ENCODE results near the gene OPCML. TPM values are rescaled to one million over a fixed set of nuclear protein-coding genes. Genes with fewer than 3 reads are reported as not detected.

Gene OPCML
- polyA plus RNA-seq, 1 donor from 2014 or later, result 11.6 TPM

DNA sequence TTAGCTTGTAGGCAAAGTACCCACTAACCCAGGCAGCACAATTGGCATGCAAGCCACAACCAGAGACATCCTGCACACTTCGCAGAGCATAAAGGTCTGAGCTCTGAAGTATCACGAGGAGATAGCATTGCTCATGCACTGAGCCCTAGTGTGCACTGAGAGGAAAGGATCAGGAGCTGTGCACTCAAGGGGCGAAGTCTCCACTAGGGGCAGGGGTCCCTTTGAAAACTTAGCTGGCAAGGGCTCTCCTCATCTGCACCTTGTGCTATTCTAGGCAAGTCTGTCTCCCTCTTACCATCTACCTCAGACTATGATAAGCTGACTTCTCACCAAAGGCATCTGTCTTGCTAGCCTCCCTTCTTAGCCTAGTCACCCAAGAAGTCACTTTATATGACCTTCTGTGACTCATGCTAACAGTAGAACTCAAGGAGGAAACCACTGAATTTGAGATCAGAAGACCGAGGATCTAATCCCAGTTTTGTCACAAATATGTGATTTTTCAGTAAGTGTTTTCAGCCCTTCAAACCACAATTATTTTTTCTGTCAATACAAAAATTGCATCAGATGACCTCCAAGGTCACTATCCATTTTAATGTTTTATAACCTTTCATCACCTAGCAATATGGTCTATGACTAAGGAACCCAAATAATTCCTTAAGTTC lies 1083.8 kb downstream of the OPCML start:
- no peaks in the 10 kb centered on the region for H3K9me3 ChIP-seq (ENCODE audit: low read length)
- no peak overlapping the region for H3K27ac ChIP-seq (ENCODE audit: low read length)
- H3K36me3 ChIP-seq (ENCODE audit: insufficient read depth, low read length), result no peaks in the 10 kb centered on the region
- H3K4me3 ChIP-seq (ENCODE audit: low read length), result no peak overlapping the region
- H3K9ac ChIP-seq (ENCODE audit: low read length), result no peak overlapping the region
- H2AFZ ChIP-seq (ENCODE audit: low read depth, low read length), result no peak overlapping the region
- no peaks in the 10 kb centered on the region for H3K9me2 ChIP-seq (ENCODE audit: insufficient read depth, low read length)
- H3K4me2 ChIP-seq (ENCODE audit: low read length), result no peak overlapping the region
- H4K20me1 ChIP-seq (ENCODE audit: insufficient read depth), result no peaks in the 10 kb centered on the region
- H3F3A ChIP-seq (ENCODE audit: insufficient read depth, low read length, poor library complexity, severe bottlenecking), result no peaks in the 10 kb centered on the region
- H3K79me2 ChIP-seq (replicated peaks; ENCODE audit: insufficient read depth, low read length), result no peaks in the 10 kb centered on the region
- no peaks in the 10 kb centered on the region for H3K27me3 ChIP-seq (ENCODE audit: insufficient read depth, low read depth, low read length)
- TF ChIP-seq RAD21 (conservative IDR thresholded peaks at IDR 0.05) (no peak), EP300 (conservative IDR thresholded peaks at IDR 0.05; ENCODE audit: poor library complexity, severe bottlenecking) (no peak), TAF1 (IDR thresholded peaks at IDR 0.05; ENCODE audit: low read depth) (no peak), SMC3 (conservative IDR thresholded peaks at IDR 0.05; ENCODE audit: poor library complexity) (no peak), POLR2AphosphoS5 (IDR thresholded peaks at IDR 0.05) (no peak), REST (IDR thresholded peaks at IDR 0.05; ENCODE audit: borderline replicate concordance) (no peak), EZH2 (IDR thresholded peaks at IDR 0.05; ENCODE audit: borderline replicate concordance, insufficient read depth, low read length, poor library complexity, severe bottlenecking) (no peak), MXI1 (conservative IDR thresholded peaks at IDR 0.05; ENCODE audit: poor library complexity, severe bottlenecking) (no peak)
- TF ChIP-seq, protein P1, sequence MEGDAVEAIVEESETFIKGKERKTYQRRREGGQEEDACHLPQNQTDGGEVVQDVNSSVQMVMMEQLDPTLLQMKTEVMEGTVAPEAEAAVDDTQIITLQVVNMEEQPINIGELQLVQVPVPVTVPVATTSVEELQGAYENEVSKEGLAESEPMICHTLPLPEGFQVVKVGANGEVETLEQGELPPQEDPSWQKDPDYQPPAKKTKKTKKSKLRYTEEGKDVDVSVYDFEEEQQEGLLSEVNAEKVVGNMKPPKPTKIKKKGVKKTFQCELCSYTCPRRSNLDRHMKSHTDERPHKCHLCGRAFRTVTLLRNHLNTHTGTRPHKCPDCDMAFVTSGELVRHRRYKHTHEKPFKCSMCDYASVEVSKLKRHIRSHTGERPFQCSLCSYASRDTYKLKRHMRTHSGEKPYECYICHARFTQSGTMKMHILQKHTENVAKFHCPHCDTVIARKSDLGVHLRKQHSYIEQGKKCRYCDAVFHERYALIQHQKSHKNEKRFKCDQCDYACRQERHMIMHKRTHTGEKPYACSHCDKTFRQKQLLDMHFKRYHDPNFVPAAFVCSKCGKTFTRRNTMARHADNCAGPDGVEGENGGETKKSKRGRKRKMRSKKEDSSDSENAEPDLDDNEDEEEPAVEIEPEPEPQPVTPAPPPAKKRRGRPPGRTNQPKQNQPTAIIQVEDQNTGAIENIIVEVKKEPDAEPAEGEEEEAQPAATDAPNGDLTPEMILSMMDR (IDR thresholded peaks at IDR 0.05; ENCODE audit: poor library complexity, severe bottlenecking), result no peak

DNA sequence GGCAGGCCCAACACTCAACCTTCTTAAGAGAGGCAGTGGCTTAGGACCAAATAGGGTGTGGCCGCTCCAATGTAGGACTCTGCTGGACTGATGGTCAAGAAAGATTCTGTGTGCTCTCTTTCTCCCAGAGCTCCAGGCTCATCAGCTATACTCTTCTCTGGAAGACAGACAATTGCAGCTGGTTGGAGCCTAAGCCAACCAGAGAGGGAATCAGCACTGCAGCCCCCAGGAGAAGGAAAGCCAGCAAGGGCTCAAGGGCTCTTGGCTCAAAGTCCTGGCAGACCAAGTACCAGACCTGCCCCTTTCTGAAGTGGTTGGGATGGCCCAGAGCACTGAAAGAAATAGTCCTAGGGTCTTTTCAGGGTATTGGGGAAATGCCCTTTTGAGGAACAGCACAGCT lies 1084.5 kb downstream of the OPCML start:
- no peaks in the 10 kb centered on the region for H3K36me3 ChIP-seq (ENCODE audit: insufficient read depth, low read length)
- no peak overlapping the region for H3K4me2 ChIP-seq (ENCODE audit: low read length)
- no peaks in the 10 kb centered on the region for H3K79me2 ChIP-seq (replicated peaks; ENCODE audit: insufficient read depth, low read length)
- no peaks in the 10 kb centered on the region for H3F3A ChIP-seq (ENCODE audit: insufficient read depth, low read length, poor library complexity, severe bottlenecking)
- H4K20me1 ChIP-seq (ENCODE audit: insufficient read depth), result no peaks in the 10 kb centered on the region
- no peak overlapping the region for H3K4me3 ChIP-seq (ENCODE audit: low read length)
- no peak overlapping the region for H3K27ac ChIP-seq (ENCODE audit: low read length)
- no peaks in the 10 kb centered on the region for H3K27me3 ChIP-seq (ENCODE audit: insufficient read depth, low read depth, low read length)
- no peak overlapping the region for H2AFZ ChIP-seq (ENCODE audit: low read depth, low read length)
- no peaks in the 10 kb centered on the region for H3K9me2 ChIP-seq (ENCODE audit: insufficient read depth, low read length)
- no peak for TF ChIP-seq TAF1 (IDR thresholded peaks at IDR 0.05; ENCODE audit: low read depth)
- no peak for TF ChIP-seq REST (IDR thresholded peaks at IDR 0.05; ENCODE audit: borderline replicate concordance)
- TF ChIP-seq RAD21 (conservative IDR thresholded peaks at IDR 0.05), result no peak
- TF ChIP-seq EZH2 (IDR thresholded peaks at IDR 0.05; ENCODE audit: borderline replicate concordance, insufficient read depth, low read length, poor library complexity, severe bottlenecking), result no peak
- no peak for TF ChIP-seq POLR2AphosphoS5 (IDR thresholded peaks at IDR 0.05)
- TF ChIP-seq MXI1 (conservative IDR thresholded peaks at IDR 0.05; ENCODE audit: poor library complexity, severe bottlenecking), result no peak
- no peak for TF ChIP-seq SMC3 (conservative IDR thresholded peaks at IDR 0.05; ENCODE audit: poor library complexity)
- TF ChIP-seq, protein P1 (IDR thresholded peaks at IDR 0.05; ENCODE audit: poor library complexity, severe bottlenecking), result no peak
- TF ChIP-seq EP300 (conservative IDR thresholded peaks at IDR 0.05; ENCODE audit: poor library complexity, severe bottlenecking), result no peak
- no peaks in the 10 kb centered on the region for H3K9me3 ChIP-seq (ENCODE audit: low read length)
- H3K9ac ChIP-seq (ENCODE audit: low read length), result no peak overlapping the region
